Activated T-helper 1 cell treated with anti-CD3 and anti-CD28 coated beads, Interleukin-12 subunit alpha, Interleukin-12 subunit beta, Interleukin-2, Interleukin-4 antibody, amounts not matched to agents 30 ng/mL and 10 ng/mL and 1 ng/mL, durations not matched to agents 14 hours and 24 hours and 36 hours (primary cell): ENCODE results near the gene RASAL2. TPM values are rescaled to one million over a fixed set of nuclear protein-coding genes. Genes with fewer than 3 reads are reported as not detected.

Source experiments
- DNase-seq: peaks from one replicate; pipeline ENCODE4 v3.0.0; 2021; ENCODE audit warnings: low spot score
- H3K27ac Mint-ChIP-seq: one replicate; pipeline ENCODE4 v1.8.0; 2021; ENCODE audit warnings: mild to moderate bottlenecking, mixed read lengths
- H3K27me3 Mint-ChIP-seq: one replicate; pipeline ENCODE4 v1.8.0; 2022; ENCODE audit warnings: mild to moderate bottlenecking, moderate library complexity, mixed read lengths; ENCODE audit not compliant: insufficient read depth
- H3K36me3 Mint-ChIP-seq: one replicate; pipeline ENCODE4 v1.8.0; 2021; ENCODE audit warnings: low read depth, mixed read lengths
- H3K4me1 Mint-ChIP-seq: one replicate; pipeline ENCODE4 v1.8.0; 2021; ENCODE audit warnings: low read depth, mixed read lengths
- H3K4me3 Mint-ChIP-seq: one replicate; pipeline ENCODE4 v1.8.0; 2021; ENCODE audit warnings: mild to moderate bottlenecking, moderate library complexity, mixed read lengths
- H3K9me3 Mint-ChIP-seq: one replicate; pipeline ENCODE4 v1.8.0; 2021; ENCODE audit warnings: mixed read lengths
- intact Hi-C: fragments of 100-400 bp; cut with micrococcal nuclease; formaldehyde crosslinking; loops from one replicate; pipeline ENCODE4 v1.15.1; 2024
- total RNA-seq: library from RNA; stranded (reverse); gene quantifications from 2 replicates; pipeline ENCODE4 v1.2.3, GENCODE V29; 2022

RASAL2 gene
- total RNA-seq, result not detected in 2 replicates

DNA sequence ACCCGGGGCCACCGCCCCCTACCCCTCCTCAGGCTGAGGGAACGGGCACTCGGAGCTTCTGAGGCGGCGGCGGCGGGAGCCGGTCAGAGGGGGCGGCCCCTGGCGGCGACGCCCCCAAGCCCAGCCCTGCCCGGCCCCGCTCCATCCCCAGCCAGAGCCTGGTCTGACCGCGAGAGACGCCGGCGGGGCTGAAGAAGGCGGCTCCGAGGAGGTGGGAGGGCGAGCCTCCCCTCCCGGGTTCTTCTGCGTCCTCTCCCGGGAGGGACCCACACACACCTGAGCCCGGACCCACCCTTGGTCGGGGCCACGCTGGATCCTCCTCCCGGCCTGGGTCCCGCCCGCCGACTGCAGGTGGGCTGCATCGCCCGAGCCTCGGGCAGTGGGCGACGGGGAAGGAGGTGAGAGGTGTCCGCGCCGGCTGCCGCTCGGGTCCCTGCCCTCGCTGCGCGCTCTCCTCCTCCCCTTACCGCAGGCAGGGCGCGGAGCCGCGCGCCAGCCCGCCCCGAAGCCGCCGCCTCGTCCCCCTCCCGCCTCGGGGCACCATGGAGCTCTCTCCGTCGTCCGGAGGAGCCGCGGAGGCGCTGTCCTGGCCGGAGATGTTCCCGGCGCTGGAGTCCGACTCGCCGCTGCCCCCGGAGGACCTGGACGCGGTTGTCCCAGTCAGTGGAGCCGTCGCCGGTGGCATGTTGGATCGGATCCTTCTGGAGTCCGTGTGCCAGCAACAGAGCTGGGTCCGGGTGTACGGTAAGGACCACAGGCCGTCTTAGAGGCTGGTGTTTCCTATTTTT is at the start of gene RASAL2:
Gene RASAL2, plus strand, starts transcription at position 154 of the 788 bp plus-strand sequence. Its CDS starts 389 bp downstream, at position 543.
- Mint-ChIP-seq H3K4me3 (peak within 1 kb of the TSS; percentile 61), H3K9me3 (peaks cover 11% of the 10 kb centered on the region), H3K27me3 (peaks cover 38% of the 10 kb centered on the region), H3K36me3 (no peaks in the 10 kb centered on the region), H3K4me1 (peaks cover 10% of the 10 kb centered on the region), H3K27ac (no peak within 1 kb of the TSS)
- DNase-seq, result no peak
- intact Hi-C loops, result no loop called here

DNA sequence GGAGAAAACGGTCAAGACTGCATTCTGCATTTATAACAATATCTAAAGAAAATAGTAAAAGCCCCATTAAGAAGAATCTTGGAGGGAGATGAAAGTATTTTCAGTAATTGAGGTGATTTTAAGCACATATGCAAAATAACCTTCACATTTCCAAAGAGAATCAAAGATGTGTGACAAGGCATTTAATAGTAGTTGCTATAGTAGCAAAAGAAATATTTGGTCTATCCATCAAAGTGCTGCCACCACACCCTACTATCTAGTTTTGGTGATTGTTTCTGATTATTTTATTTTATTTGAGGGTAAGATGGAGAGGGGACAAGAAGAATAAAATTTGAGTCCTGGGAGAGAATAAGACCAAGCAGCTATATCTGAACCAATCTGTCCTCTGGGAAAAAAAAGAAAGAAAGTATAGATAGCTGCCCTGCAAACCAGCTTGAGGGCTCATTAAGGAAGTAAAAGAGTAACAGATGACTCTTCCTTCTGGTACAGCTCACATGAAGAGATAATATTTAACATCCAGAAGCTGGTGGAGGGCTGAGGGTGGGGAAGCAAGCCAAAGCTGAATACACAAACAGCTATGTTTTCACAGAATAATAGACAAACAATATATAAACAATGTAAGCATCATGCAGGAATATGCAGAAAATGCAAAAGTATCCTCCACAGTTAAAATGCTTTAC is 47.2 kb upstream of the RASAL2 start:
- Mint-ChIP-seq H3K27ac (no peak overlapping the region), H3K4me1 (no peaks in the 10 kb centered on the region), H3K9me3 (peaks cover 2% of the 10 kb centered on the region), H3K36me3 (no peaks in the 10 kb centered on the region), H3K4me3 (no peak overlapping the region), H3K27me3 (no peaks in the 10 kb centered on the region)
- intact Hi-C loops, result no loop called here
- DNase-seq, result no peak

DNA sequence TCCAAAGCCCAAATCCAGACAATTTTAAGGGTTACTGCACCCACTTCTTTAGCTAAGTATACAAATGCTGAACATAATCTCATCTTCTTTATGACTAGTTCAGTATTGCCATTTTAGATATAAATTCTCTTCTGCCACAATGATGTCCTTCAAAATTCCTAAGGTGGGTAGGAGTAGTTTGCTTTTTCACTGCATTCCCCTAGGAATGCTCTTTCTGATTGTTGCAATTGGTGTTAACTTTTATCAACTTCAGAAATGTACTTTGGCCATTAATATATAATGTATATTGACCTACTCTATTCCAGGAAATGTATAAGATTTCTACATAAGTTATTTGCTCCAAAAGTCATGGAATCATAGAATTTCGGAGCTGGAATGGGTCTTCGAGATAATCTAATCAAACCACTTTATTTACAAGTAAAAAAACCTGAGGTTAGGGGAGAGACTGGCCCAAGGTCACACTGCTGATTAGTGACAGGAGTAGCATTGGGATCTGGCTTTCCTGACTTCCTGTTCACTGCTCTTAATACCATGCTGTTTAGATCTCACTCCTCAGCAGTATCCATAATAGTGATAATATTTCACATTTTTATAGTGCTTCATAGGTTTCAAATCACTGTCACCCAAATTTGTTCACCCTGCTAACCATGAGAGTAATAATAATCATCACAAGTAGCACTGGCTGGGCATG is 46.4 kb upstream of the RASAL2 start:
- no peak overlapping the region for H3K27ac Mint-ChIP-seq
- no peaks in the 10 kb centered on the region for H3K36me3 Mint-ChIP-seq
- H3K4me3 Mint-ChIP-seq, result no peak overlapping the region
- intact Hi-C loops, result no loop called here
- no peak for DNase-seq
- no peaks in the 10 kb centered on the region for H3K4me1 Mint-ChIP-seq
- H3K9me3 Mint-ChIP-seq, result no peaks in the 10 kb centered on the region
- H3K27me3 Mint-ChIP-seq, result no peaks in the 10 kb centered on the region

DNA sequence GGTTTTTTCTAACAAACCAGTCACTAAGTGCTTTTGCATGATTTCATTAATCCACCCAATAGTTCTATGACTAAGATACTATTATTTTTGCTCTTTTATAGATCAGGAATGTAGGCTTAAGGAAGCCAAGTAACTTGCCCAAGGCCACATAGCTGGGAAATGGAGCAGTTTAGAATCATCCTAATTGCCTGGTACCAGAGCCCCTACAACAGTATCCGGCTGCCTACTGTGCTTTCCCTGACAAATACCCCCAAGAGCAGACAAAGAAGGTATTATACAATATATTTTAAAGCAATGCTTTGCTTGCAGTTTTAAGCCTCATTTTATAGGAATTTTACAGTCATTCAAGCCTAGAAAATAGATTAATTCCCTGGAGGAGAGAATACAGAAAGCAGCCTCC is 45.5 kb upstream of the RASAL2 start:
- no peak overlapping the region for H3K4me3 Mint-ChIP-seq
- H3K27me3 Mint-ChIP-seq, result no peaks in the 10 kb centered on the region
- DNase-seq, result no peak
- no peaks in the 10 kb centered on the region for H3K36me3 Mint-ChIP-seq
- no peaks in the 10 kb centered on the region for H3K4me1 Mint-ChIP-seq
- H3K9me3 Mint-ChIP-seq, result no peaks in the 10 kb centered on the region
- intact Hi-C loops, result no loop called here
- H3K27ac Mint-ChIP-seq, result no peak overlapping the region

DNA sequence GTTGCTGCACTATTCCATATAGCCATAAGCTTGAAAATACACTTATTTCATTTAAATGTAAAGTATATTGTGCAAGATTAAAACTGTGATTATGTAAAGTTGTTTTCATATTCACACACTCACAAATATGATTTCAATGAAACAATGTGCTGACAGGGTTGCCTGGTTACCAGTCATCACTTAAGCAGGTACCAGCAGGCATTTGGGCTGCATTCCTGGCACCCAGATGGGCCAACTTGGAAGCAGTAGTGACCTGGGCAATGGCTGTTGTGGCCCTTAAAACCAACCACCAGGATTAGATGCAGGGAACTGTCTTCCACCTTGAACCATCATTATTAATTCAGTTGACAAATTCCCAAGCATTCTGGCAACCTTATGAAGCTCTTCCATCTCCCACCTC is 45.0 kb upstream of the RASAL2 start:
- DNase-seq, result no peak
- no peak overlapping the region for H3K27ac Mint-ChIP-seq
- intact Hi-C loops, result no loop called here
- no peaks in the 10 kb centered on the region for H3K4me1 Mint-ChIP-seq
- no peaks in the 10 kb centered on the region for H3K27me3 Mint-ChIP-seq
- no peaks in the 10 kb centered on the region for H3K36me3 Mint-ChIP-seq
- no peaks in the 10 kb centered on the region for H3K9me3 Mint-ChIP-seq
- no peak overlapping the region for H3K4me3 Mint-ChIP-seq

DNA sequence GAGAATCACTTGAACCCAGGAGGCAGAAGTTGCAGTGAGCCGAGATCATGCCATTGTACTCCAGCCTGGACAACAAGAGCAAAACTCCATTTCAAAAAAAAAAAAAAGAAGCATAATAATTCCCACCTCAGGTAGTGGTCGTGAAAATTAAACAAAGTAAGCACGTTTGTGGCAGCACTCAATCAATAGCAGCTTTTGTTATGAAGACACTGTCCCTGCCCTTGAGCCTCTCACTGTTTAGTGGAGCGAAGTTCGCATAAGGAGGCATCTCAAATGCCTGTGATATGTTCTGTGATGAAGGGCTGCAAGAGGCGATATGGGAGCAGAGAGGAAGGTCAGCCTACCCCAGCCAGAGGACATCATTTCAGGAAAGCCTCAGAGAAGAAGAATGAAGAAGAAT is 43.8 kb upstream of the RASAL2 start:
- Mint-ChIP-seq H3K9me3 (no peaks in the 10 kb centered on the region), H3K4me3 (no peak overlapping the region), H3K4me1 (no peaks in the 10 kb centered on the region), H3K36me3 (no peaks in the 10 kb centered on the region), H3K27me3 (peaks cover 3% of the 10 kb centered on the region), H3K27ac (no peak overlapping the region)
- intact Hi-C loops, result no loop called here
- no peak for DNase-seq

DNA sequence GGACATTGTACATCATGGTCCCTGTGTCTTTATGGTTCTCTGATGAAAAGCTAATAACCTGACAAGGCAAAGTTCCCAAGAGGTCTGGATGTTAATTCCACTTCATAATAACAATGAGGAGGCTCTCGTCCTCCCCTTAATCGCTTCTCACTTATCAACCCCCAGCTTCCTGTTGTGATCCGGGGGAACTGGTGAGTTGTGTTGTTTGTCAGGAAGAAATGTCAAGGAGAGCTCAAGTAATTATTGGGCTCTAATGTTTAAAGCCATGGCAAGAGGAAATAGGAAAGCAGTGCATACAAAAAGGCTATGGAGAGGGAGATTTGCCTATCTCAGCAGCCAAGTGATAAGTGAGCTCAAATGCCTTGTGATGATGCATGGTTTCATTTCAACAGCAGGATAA is 42.8 kb upstream of the RASAL2 start:
- Mint-ChIP-seq H3K4me1 (no peaks in the 10 kb centered on the region), H3K27ac (no peak overlapping the region), H3K36me3 (no peaks in the 10 kb centered on the region), H3K27me3 (peaks cover 3% of the 10 kb centered on the region), H3K9me3 (no peaks in the 10 kb centered on the region), H3K4me3 (no peak overlapping the region)
- intact Hi-C loops, result no loop called here
- DNase-seq, result no peak

DNA sequence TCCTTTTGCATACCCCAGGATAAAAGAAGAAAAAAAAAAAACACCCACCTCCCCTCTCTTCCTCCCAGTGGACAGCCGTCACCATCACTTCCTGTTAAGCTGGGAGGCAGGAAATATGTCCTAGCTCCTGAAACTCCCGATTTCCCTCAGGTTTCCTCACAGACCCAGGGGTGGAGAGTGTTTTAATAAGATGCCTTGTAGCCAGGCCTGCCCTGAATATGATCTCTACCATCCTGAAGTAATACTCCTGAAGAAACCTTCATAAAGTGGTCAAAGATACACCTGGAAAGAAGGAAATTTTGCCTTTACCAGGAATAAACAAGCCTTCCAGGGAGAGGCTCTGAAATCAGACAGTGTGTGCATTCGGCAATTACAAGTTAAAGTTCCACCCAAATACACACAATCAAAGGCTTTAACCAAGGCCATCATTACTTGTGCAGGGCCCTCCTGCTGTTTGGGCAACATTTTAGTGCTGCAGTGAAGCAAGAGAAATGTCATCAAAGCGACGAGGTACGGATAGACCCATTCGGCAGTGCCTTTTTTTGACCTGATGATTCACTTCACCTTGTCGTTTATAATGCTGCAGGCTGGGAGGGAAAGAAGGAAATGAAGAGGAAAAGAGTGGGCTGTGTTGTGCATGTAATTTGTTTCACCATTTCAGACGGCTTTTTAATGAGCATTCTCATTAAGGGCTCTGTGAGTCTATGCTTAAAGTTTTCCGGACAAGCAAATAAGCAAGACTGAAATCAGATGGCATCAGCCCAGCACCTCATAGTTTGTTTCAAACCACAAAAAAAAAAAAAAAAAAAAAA is 41.0 kb upstream of the RASAL2 start:
- Mint-ChIP-seq H3K4me3 (no peak overlapping the region), H3K36me3 (no peaks in the 10 kb centered on the region), H3K27ac (no peak overlapping the region), H3K4me1 (no peaks in the 10 kb centered on the region), H3K9me3 (no peaks in the 10 kb centered on the region), H3K27me3 (peaks cover 3% of the 10 kb centered on the region)
- no peak for DNase-seq
- intact Hi-C loops, result no loop called here

DNA sequence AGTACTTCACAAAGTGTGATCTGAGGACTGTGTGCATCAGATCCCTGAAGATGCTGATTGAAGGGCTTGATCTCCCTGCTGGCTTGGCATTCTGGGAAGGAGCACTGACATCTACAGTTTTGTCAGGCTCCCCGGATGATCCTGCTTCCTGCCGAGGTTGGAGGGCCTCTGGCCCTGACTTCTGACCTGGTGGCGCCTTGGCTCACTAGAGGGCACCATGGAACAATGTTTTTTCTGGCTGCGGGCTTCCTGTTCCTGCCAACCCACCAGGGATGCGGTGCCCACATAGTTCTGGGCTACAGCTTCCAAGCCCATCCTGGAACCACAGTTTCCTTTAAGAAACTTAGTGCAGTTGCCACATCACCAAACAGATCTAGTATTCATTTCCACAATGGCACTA is 38.8 kb upstream of the RASAL2 start:
- no peak for DNase-seq
- no peak overlapping the region for H3K27ac Mint-ChIP-seq
- H3K9me3 Mint-ChIP-seq, result no peaks in the 10 kb centered on the region
- no peaks in the 10 kb centered on the region for H3K36me3 Mint-ChIP-seq
- no peaks in the 10 kb centered on the region for H3K4me1 Mint-ChIP-seq
- peaks cover 3% of the 10 kb centered on the region for H3K27me3 Mint-ChIP-seq
- H3K4me3 Mint-ChIP-seq, result no peak overlapping the region
- intact Hi-C loops, result no loop called here

DNA sequence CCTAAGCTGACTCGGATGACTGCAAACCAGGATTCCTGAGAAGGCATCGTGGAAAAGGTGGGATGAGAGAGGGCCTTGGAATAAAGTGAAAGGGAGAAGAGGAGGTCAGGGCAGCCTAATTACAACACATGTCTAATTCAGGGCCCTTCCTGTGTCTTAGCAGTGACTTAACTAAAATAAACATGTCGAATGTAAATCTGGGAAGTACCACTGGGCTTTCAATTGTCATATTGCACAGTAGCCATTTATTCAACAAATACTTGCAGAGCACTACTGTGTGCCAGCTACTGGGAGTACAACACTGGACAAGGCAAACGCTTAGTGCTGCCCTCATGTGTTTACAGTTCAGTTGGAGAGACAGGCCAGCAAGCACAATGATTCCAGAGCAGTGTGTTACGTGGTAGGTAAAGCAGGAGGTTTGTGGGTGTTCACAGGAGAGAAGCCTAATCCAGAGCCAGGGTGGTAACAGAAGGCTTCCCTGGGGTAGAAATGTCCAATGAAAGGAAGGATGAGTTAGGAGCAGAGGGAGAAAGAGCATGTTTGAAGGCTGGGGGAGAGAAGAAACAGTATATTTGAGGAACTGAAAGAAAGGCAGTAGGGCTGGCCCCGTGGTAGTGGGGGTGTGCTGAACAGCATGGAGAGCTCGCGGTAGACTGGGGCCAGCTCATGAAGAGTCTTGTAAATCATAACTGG is 38.0 kb upstream of the RASAL2 start:
- no peak overlapping the region for H3K4me3 Mint-ChIP-seq
- H3K27ac Mint-ChIP-seq, result no peak overlapping the region
- H3K9me3 Mint-ChIP-seq, result no peaks in the 10 kb centered on the region
- intact Hi-C loops, result no loop called here
- H3K4me1 Mint-ChIP-seq, result no peaks in the 10 kb centered on the region
- H3K27me3 Mint-ChIP-seq, result peaks cover 3% of the 10 kb centered on the region
- DNase-seq, result no peak
- H3K36me3 Mint-ChIP-seq, result no peaks in the 10 kb centered on the region

DNA sequence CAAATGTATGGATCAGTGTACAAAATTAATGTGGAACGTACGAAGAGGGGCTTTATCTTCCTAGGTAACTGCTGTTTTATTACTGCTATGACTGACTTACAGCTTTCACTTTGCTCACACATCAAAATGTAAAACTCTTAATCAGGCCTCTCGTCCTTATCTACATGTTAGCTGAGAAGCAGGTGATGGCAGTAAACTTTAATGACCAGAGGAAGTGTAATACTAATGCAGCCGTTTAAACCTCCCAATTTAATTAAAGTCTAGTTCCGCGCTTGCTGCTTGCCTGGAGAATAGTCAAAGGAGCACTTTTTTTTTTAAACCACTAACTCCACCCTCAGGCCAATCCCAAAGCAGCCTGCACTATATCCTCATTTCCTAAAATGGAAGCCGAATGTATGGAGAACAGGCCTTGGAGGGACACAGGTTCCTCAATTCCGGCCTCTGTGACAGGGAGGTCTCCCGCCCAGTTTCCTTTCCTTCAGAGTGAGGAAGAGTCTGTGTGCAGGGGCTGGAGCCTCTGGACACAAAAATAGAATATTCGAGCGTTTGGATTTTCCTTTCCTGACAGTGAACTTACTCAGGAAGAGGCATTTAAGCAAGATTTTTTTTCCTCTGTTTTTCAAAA is 36.7 kb upstream of the RASAL2 start:
- H3K27ac Mint-ChIP-seq, result no peak overlapping the region
- H3K36me3 Mint-ChIP-seq, result no peaks in the 10 kb centered on the region
- no peak for DNase-seq
- H3K9me3 Mint-ChIP-seq, result no peaks in the 10 kb centered on the region
- H3K4me3 Mint-ChIP-seq, result no peak overlapping the region
- no peaks in the 10 kb centered on the region for H3K4me1 Mint-ChIP-seq
- intact Hi-C loops, result no loop called here
- peaks cover 3% of the 10 kb centered on the region for H3K27me3 Mint-ChIP-seq
